Endothelial cell of umbilical vein (primary cell): ENCODE data around the gene ELAC1. TPM values are rescaled to one million over a fixed set of nuclear protein-coding genes. Genes with fewer than 3 reads are reported as not detected.

Source experiments
- BruUV-seq: library from RNA; stranded (reverse); fragments of 400-500 nt; replicated peaks from 2 replicates; lab custom pipeline; 2021; lab: Mats Ljungman, UMichigan
- CTCF ChIA-PET: fragments of 300-600, 350-600 bp; sonication (Branson Sonifier 250); formaldehyde crosslinking; loops from one replicate; lab custom pipeline; 2021; ENCODE audit warnings: antibody characterized with exemption, inconsistent platforms; lab: Charles Lee
- POLR2A ChIA-PET: fragments of 300-600, 350-600 bp; sonication (Branson Sonifier 250); formaldehyde crosslinking; loops from one replicate; lab custom pipeline; 2021; ENCODE audit warnings: antibody characterized with exemption, inconsistent platforms; lab: Charles Lee
- DNase-seq: peaks from one replicate; pipeline ENCODE4 v3.0.0-alpha.2; 2011; ENCODE audit warnings: low read depth, low spot score
- FAIRE-seq: peaks from 2 replicates; lab custom pipeline; 2011; peaks lifted over from hg19 to GRCh38; lab: Jason Lieb, UNC
- H2AFZ ChIP-seq: 2 replicates; pipeline ENCODE4 v1.6.0; 2012; ENCODE audit warnings: low read depth, low read length, control low read depth, inconsistent platforms
- H3K27ac ChIP-seq: 2 replicates; pipeline ENCODE4 v1.5.1; 2011; ENCODE audit warnings: low read depth, mild to moderate bottlenecking, control low read depth, low read length, moderate library complexity; ENCODE audit not compliant: insufficient read depth
- H3K27me3 ChIP-seq, 2 experiments: 2 replicates each; pipeline versions ENCODE4 v1.6.0 to v1.6.1; 2011; ENCODE audit warnings: low read length in 2 of 2, mixed read lengths in 1 of 2; ENCODE audit not compliant: control insufficient read depth in 2 of 2, insufficient read depth in 2 of 2
- H3K36me3 ChIP-seq, 2 experiments: 2 replicates in 1 of 2; 3 replicates in 1 of 2; pipeline ENCODE4 v1.5.1; 2011; ENCODE audit warnings: low read length in 2 of 2, mild to moderate bottlenecking in 1 of 2, moderate library complexity in 1 of 2; ENCODE audit not compliant: control insufficient read depth in 2 of 2, insufficient read depth in 2 of 2; ENCODE audit errors: extremely low read depth in 1 of 2
- H3K4me1 ChIP-seq: 3 replicates; pipeline ENCODE4 v1.5.1; 2011; ENCODE audit warnings: mild to moderate bottlenecking, low read length; ENCODE audit not compliant: control insufficient read depth, insufficient read depth; ENCODE audit errors: extremely low read depth
- H3K4me2 ChIP-seq: 2 replicates; pipeline ENCODE4 v1.6.1; 2011; ENCODE audit warnings: low read length, control low read depth, mixed read lengths; ENCODE audit not compliant: insufficient read depth
- H3K4me3 ChIP-seq, 3 experiments: fragments of 200-600 bp in 1 of 3; sonication (generic), shearing (Covaris generic) in 1 of 3; replicated peaks in 1 of 3; 2 replicates each; pipeline ENCODE4 v1.5.1; 2011 to 2016; ENCODE audit warnings: control low read depth in 3 of 3, low read length in 3 of 3, mild to moderate bottlenecking in 2 of 3, inconsistent platforms in 1 of 3, low read depth in 1 of 3, moderate library complexity in 1 of 3; ENCODE audit not compliant: insufficient read depth in 1 of 3
- H3K79me2 ChIP-seq: 2 replicates; pipeline ENCODE4 v1.6.0; 2012; ENCODE audit warnings: low read length, inconsistent platforms; ENCODE audit not compliant: control insufficient read depth, insufficient read depth
- H3K9ac ChIP-seq: replicated peaks from 2 replicates; pipeline ENCODE3; 2011; ENCODE audit warnings: low read length, control low read depth; ENCODE audit not compliant: insufficient read depth; ENCODE audit errors: extremely low read depth
- H3K9me1 ChIP-seq: replicated peaks from 3 replicates; pipeline ENCODE4 v1.6.0; 2011; ENCODE audit warnings: mild to moderate bottlenecking, low read length; ENCODE audit not compliant: control insufficient read depth, insufficient read depth; ENCODE audit errors: extremely low read depth
- H3K9me3 ChIP-seq: replicated peaks from 2 replicates; pipeline ENCODE4 v1.5.1; 2012; ENCODE audit warnings: low read length, inconsistent platforms; ENCODE audit not compliant: control insufficient read depth, insufficient read depth
- H4K20me1 ChIP-seq: replicated peaks from 2 replicates; pipeline ENCODE3; 2011; ENCODE audit warnings: mild to moderate bottlenecking, low read length; ENCODE audit not compliant: control insufficient read depth, insufficient read depth; ENCODE audit errors: extremely low read depth
- EZH2 ChIP-seq: IDR thresholded peaks from 2 replicates; pipeline ENCODE4 v1.6.1; 2012; ENCODE audit warnings: borderline replicate concordance, low read depth, mild to moderate bottlenecking, moderate library complexity, low read length, inconsistent platforms; ENCODE audit not compliant: severe bottlenecking
- FOS ChIP-seq: IDR thresholded peaks from 2 replicates; pipeline ENCODE4 v1.6.1; 2011; ENCODE audit warnings: mild to moderate bottlenecking, low read length, moderate library complexity, borderline replicate concordance; ENCODE audit not compliant: insufficient read depth
- GATA2 ChIP-seq: IDR thresholded peaks from 2 replicates; pipeline ENCODE4 v1.7.0; 2011; ENCODE audit warnings: low read depth, mild to moderate bottlenecking, moderate library complexity, mixed read lengths, low read length; ENCODE audit not compliant: insufficient read length, insufficient read depth
- JUN ChIP-seq: IDR thresholded peaks from 2 replicates; pipeline ENCODE4 v1.6.1; 2011; ENCODE audit warnings: borderline replicate concordance, low read depth; ENCODE audit not compliant: insufficient read length, insufficient read depth
- MYC ChIP-seq: IDR thresholded peaks from one replicate; pipeline ENCODE4 v1.6.1; 2011; ENCODE audit warnings: mild to moderate bottlenecking, low read depth, low read length
- POLR2A ChIP-seq: IDR thresholded peaks from 2 replicates; pipeline ENCODE4 v1.6.1; 2012; ENCODE audit warnings: low read depth, mild to moderate bottlenecking, control low read depth, low read length
- POLR2AphosphoS5 ChIP-seq: IDR thresholded peaks from 2 replicates; pipeline ENCODE4 v1.6.1; 2012; ENCODE audit warnings: low read depth, mild to moderate bottlenecking, control low read depth, low read length, moderate library complexity; ENCODE audit not compliant: insufficient read depth
- dilution Hi-C: fragments of 300-500 bp; cut with MboI; formaldehyde crosslinking; loops from one replicate; pipeline ENCODE4 v1.15.0; 2019; ENCODE audit warnings: low sequenced_read_pairs; ENCODE audit not compliant: extremely low pct_ligation_motif_present
- intact Hi-C: fragments of 100-400 bp; cut with micrococcal nuclease; formaldehyde crosslinking; loops from one replicate; pipeline ENCODE4 v1.10.0; 2022
- polyA plus RNA-seq, 4 experiments: library from polyadenylated mRNA; depleted of rRNA in 3 of 4; stranded (reverse) in 3 of 4; unstranded in 1 of 4; fragments of >200 nt; gene quantifications; 2 replicates each; pipeline versions ENCODE4 v1.2.1 to v1.2.3, GENCODE V29; 2011 to 2012; ENCODE audit warnings: missing spikeins in 1 of 4
- small RNA-seq: library from RNA; depleted of rRNA; stranded (forward); fragments of <200 nt; gene quantifications from one replicate; pipeline ENCODE3, GENCODE V24; 2012; ENCODE audit warnings: low replicate concordance, low read depth; ENCODE audit not compliant: insufficient read depth, insufficient read length
- total RNA-seq: library from RNA; stranded (reverse); gene quantifications from 2 replicates; pipeline ENCODE4 v1.2.3, GENCODE V29; 2021
- TF ChIP-seq, protein P1 (sequence below): IDR thresholded peaks from 2 replicates; pipeline ENCODE4 v1.6.1; 2011; ENCODE audit not compliant: insufficient read depth, insufficient read length
- TF ChIP-seq, protein P2 (sequence below), 2 donors: IDR thresholded peaks; 1 replicate in 1 of 2; 2 replicates in 1 of 2; pipeline ENCODE4 v1.5.1; 2011; ENCODE audit warnings: low read length in 2 of 2, mild to moderate bottlenecking in 2 of 2, moderate library complexity in 2 of 2, control low read depth in 1 of 2, inconsistent platforms in 1 of 2, low read depth in 1 of 2; ENCODE audit not compliant: insufficient read depth in 1 of 2; ENCODE audit errors: extremely low read depth in 1 of 2

The ELAC1 gene
- total and polyA plus RNA-seq, 2 donors (not counting 3 experiments of a cell fraction or from before 2014, with no cell fraction given) = 3.6 to 7.6 TPM

DNA sequence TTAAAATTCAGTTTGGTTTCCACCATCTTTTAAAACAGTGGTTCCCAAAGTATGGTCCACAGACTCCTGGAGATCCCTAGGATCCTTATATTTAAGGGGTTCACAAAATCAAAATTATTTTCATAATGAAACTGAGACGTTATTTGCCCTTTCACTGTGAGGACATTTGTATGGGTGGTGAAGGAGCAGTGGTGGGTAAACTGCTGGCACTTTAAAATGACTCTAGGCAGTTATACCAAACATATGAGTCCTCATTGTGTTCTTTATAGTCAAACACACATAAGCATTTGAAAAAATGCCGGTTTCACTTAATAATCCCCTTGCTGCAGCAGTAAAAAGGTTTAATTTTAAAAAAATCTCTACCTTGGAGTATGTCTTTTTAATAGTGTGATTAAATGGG lies 69.4 kb downstream of the ELAC1 start:
- Histone ChIP-seq H3K27ac (no peak overlapping the region), H3K4me3 (no peak overlapping the region), H3K79me2 (peaks cover 99% of the 10 kb centered on the region), H3K9me1 (no peaks in the 10 kb centered on the region), H2AFZ (no peak overlapping the region), H3K4me2 (no peak overlapping the region), H3K9ac (no peak overlapping the region), H4K20me1 (peaks cover 26% of the 10 kb centered on the region), H3K4me1 (no peaks in the 10 kb centered on the region), H3K27me3 (no peaks in the 10 kb centered on the region), H3K9me3 (no peaks in the 10 kb centered on the region), H3K36me3 (peaks cover 0 to 3% of the 10 kb centered on the region in 2 experiments)
- ChIA-PET POLR2A (no interaction called here), CTCF (interaction anchor here (3.7 kb wide), 1 partner anchor 13 kb away, joined by 21 read pairs; no protein-coding TSS in a partner anchor)
- intact Hi-C loops = no loop called here
- no peak for DNase-seq
- no peak for TF ChIP-seq MYC
- TF ChIP-seq, protein P1, sequence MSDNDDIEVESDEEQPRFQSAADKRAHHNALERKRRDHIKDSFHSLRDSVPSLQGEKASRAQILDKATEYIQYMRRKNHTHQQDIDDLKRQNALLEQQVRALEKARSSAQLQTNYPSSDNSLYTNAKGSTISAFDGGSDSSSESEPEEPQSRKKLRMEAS = no peak
- TF ChIP-seq, protein P2, sequence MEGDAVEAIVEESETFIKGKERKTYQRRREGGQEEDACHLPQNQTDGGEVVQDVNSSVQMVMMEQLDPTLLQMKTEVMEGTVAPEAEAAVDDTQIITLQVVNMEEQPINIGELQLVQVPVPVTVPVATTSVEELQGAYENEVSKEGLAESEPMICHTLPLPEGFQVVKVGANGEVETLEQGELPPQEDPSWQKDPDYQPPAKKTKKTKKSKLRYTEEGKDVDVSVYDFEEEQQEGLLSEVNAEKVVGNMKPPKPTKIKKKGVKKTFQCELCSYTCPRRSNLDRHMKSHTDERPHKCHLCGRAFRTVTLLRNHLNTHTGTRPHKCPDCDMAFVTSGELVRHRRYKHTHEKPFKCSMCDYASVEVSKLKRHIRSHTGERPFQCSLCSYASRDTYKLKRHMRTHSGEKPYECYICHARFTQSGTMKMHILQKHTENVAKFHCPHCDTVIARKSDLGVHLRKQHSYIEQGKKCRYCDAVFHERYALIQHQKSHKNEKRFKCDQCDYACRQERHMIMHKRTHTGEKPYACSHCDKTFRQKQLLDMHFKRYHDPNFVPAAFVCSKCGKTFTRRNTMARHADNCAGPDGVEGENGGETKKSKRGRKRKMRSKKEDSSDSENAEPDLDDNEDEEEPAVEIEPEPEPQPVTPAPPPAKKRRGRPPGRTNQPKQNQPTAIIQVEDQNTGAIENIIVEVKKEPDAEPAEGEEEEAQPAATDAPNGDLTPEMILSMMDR (IDR thresholded peaks at IDR 0.05; ENCODE audit: extremely low read depth in 1 of 2, insufficient read depth in 1 of 2, low read depth in 1 of 2, low read length in 2 of 2) = no peak
- TF ChIP-seq POLR2AphosphoS5 = no peak
- TF ChIP-seq FOS = no peak
- no peak for TF ChIP-seq JUN
- no peak for TF ChIP-seq GATA2
- no peak for TF ChIP-seq POLR2A
- TF ChIP-seq EZH2 = no peak
- BruUV-seq = no TSS peak
- FAIRE-seq = no peak
- dilution Hi-C loops = no loop called here

Small RNA genes lying within 50 kb of the gene (small RNA-seq; reads per million reads assigned to genes)
- gene RF00019 = not detected

Other genes with a start within 250 kb of the ELAC1 start
- not detected in 2 replicates for gene MRO, start 148.0 kb upstream of the ELAC1 start, total RNA-seq
- not detected in 2 replicates for gene MRO, start 148.0 kb upstream of the ELAC1 start, polyA plus RNA-seq
- gene ME2, start 88.9 kb upstream of the ELAC1 start, total RNA-seq = 39.6 and 42.4 TPM in 2 replicates
- gene ME2, start 88.9 kb upstream of the ELAC1 start, polyA plus RNA-seq = 24.0 and 28.6 TPM in 2 replicates
- 79.3 and 82.8 TPM in 2 replicates for gene SMAD4, start 62.2 kb downstream of the ELAC1 start, total RNA-seq
- gene SMAD4, start 62.2 kb downstream of the ELAC1 start, polyA plus RNA-seq = 63.5 and 65.9 TPM in 2 replicates
- gene MEX3C, start 229.6 kb downstream of the ELAC1 start, total RNA-seq = 45.2 and 45.7 TPM in 2 replicates
- gene MEX3C, start 229.6 kb downstream of the ELAC1 start, polyA plus RNA-seq = 19.2 and 23.4 TPM in 2 replicates